ENCODE measurements around the gene CACNA2D4. TPM values are rescaled to one million over a fixed set of nuclear protein-coding genes. Genes with fewer than 3 reads are reported as not detected.

Gene CACNA2D4
- total and polyA plus RNA-seq, 4 donors, result 1.5 to 12.6 (median 7.3) TPM

GRCh38 chr12:1906579-1906978, 11.9 kb downstream of the CACNA2D4 start:
- 43 to 48% methylated on average over 3 of the region's 3 CpGs for WGBS, 2 donors
- TF ChIP-seq CTCF (IDR thresholded peaks at IDR 0.05; ENCODE audit: control extremely low read depth, extremely low read depth), result no peak
- Histone ChIP-seq H3K27me3 (ENCODE audit: control insufficient read depth in 3 of 3, insufficient read depth in 3 of 3, low read length in 2 of 3) (no peaks in the 10 kb centered on the region), H3K27ac (ENCODE audit: low read depth in 1 of 2, low read length in 1 of 2) (no peak overlapping the region), H3K9me3 (ENCODE audit: control insufficient read depth in 4 of 4, insufficient read depth in 3 of 4, low read length in 3 of 4) (peaks cover 0 to 15% (median 6%) of the 10 kb centered on the region in 4 donors), H3K9ac (ENCODE audit: insufficient read depth in 1 of 2, low read length in 2 of 2) (no peak overlapping the region), H3K36me3 (ENCODE audit: control insufficient read depth in 4 of 4, insufficient read depth in 4 of 4, low read length in 4 of 4) (no peaks in the 10 kb centered on the region), H3K4me3 (no peak overlapping the region), H3K4me1 (ENCODE audit: control insufficient read depth in 5 of 5, insufficient read depth in 5 of 5, low read length in 5 of 5) (peaks cover 0 to 7% (median 0%) of the 10 kb centered on the region in 5 donors)
- DNase-seq, result peak in 1 of 3 donors; percentile 5
- ATAC-seq (ENCODE audit: insufficient read depth, low FRiP score), result no peak

GRCh38 chr12:1904875-1905274, 13.6 kb downstream of the CACNA2D4 start:
- Histone ChIP-seq H3K4me3 (no peak overlapping the region), H3K36me3 (ENCODE audit: control insufficient read depth in 4 of 4, insufficient read depth in 4 of 4, low read length in 4 of 4) (no peaks in the 10 kb centered on the region)
- no peak for DNase-seq

GRCh38 chr12:1896964-1897363, 21.5 kb downstream of the CACNA2D4 start:
- Histone ChIP-seq H3K27ac (ENCODE audit: low read depth in 1 of 2, low read length in 1 of 2) (no peak overlapping the region), H3K9ac (ENCODE audit: insufficient read depth in 1 of 2, low read length in 2 of 2) (no peak overlapping the region), H3K9me3 (ENCODE audit: control insufficient read depth in 4 of 4, insufficient read depth in 3 of 4, low read length in 3 of 4) (no peaks in the 10 kb centered on the region), H3K36me3 (ENCODE audit: control insufficient read depth in 4 of 4, insufficient read depth in 4 of 4, low read length in 4 of 4) (no peaks in the 10 kb centered on the region), H3K4me3 (no peak overlapping the region), H3K27me3 (ENCODE audit: control insufficient read depth in 3 of 3, insufficient read depth in 3 of 3, low read length in 2 of 3) (peaks cover 0 to 20% (median 0%) of the 10 kb centered on the region in 3 donors), H3K4me1 (ENCODE audit: control insufficient read depth in 5 of 5, insufficient read depth in 5 of 5, low read length in 5 of 5) (no peaks in the 10 kb centered on the region)
- ATAC-seq (ENCODE audit: insufficient read depth, low FRiP score), result no peak
- WGBS, 2 donors, result 70 to 81% methylated on average over 5 of the region's 5 CpGs
- no peak for TF ChIP-seq CTCF (IDR thresholded peaks at IDR 0.05; ENCODE audit: control extremely low read depth, extremely low read depth)
- no peak for DNase-seq

More at GRCh38 chr12:1904875-1905274, 13.6 kb downstream of the CACNA2D4 start:
- peaks cover 0 to 15% (median 6%) of the 10 kb centered on the region in 4 donors for H3K9me3 ChIP-seq (ENCODE audit: control insufficient read depth in 4 of 4, insufficient read depth in 3 of 4, low read length in 3 of 4)
- peaks cover 0 to 7% (median 0%) of the 10 kb centered on the region in 5 donors for H3K4me1 ChIP-seq (ENCODE audit: control insufficient read depth in 5 of 5, insufficient read depth in 5 of 5, low read length in 5 of 5)
- TF ChIP-seq CTCF (IDR thresholded peaks at IDR 0.05; ENCODE audit: control extremely low read depth, extremely low read depth), result no peak
- no peak overlapping the region for H3K27ac ChIP-seq (ENCODE audit: low read depth in 1 of 2, low read length in 1 of 2)
- no peak overlapping the region for H3K9ac ChIP-seq (ENCODE audit: insufficient read depth in 1 of 2, low read length in 2 of 2)
- no peak for ATAC-seq (ENCODE audit: insufficient read depth, low FRiP score)
- no peaks in the 10 kb centered on the region for H3K27me3 ChIP-seq (ENCODE audit: control insufficient read depth in 3 of 3, insufficient read depth in 3 of 3, low read length in 2 of 3)

- H3K27me3 ChIP-seq (ENCODE audit: control insufficient read depth in 3 of 3, insufficient read depth in 3 of 3, low read length in 2 of 3), result peaks cover 0 to 2% (median 0%) of the 10 kb centered on the region in 3 donors
- 83 to 86% methylated on average over 2 of the region's 2 CpGs for WGBS, 2 donors
- no peaks in the 10 kb centered on the region for H3K36me3 ChIP-seq (ENCODE audit: control insufficient read depth in 4 of 4, insufficient read depth in 4 of 4, low read length in 4 of 4)
- no peak for TF ChIP-seq CTCF (IDR thresholded peaks at IDR 0.05; ENCODE audit: control extremely low read depth, extremely low read depth)
- no peak overlapping the region for H3K27ac ChIP-seq (ENCODE audit: low read depth in 1 of 2, low read length in 1 of 2)
- H3K9ac ChIP-seq (ENCODE audit: insufficient read depth in 1 of 2, low read length in 2 of 2), result no peak overlapping the region
- no peak overlapping the region for H3K4me3 ChIP-seq
- no peaks in the 10 kb centered on the region for H3K4me1 ChIP-seq (ENCODE audit: control insufficient read depth in 5 of 5, insufficient read depth in 5 of 5, low read length in 5 of 5)
- ATAC-seq (ENCODE audit: insufficient read depth, low FRiP score), result no peak
- H3K9me3 ChIP-seq (ENCODE audit: control insufficient read depth in 4 of 4, insufficient read depth in 3 of 4, low read length in 3 of 4), result peaks cover 0 to 14% (median 0%) of the 10 kb centered on the region in 4 donors
- DNase-seq, result peak in 1 of 3 donors; percentile 9
Observed at GRCh38 chr12:1890810-1891209, 27.6 kb downstream of the CACNA2D4 start.
